ENCODE measurements around the gene EFCAB6.

Gene EFCAB6

GRCh38 chr22:43847376-43848289 lies 35.5 kb upstream of the EFCAB6 start:
- DNase-seq, result no peak

DNA sequence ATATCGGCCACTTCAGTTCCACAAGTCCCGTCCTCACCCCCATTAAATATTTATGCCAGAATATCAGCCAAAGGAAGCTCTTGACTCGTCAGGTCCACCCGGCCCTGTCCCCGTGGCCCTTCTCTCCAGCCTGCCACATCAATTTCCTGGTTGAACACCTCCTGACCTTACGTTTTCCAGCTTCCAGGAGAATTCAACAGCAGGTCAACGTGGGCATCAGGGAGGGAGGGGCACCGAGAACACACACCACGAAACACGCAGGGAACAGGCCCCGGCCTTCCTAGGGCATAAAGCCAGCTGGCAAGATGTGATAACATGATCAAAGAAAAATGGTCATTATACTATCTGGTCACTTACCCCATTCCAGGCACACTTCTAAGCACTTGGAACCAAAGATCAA lies 34.9 kb upstream of the EFCAB6 start:
- no peak for DNase-seq

DNA sequence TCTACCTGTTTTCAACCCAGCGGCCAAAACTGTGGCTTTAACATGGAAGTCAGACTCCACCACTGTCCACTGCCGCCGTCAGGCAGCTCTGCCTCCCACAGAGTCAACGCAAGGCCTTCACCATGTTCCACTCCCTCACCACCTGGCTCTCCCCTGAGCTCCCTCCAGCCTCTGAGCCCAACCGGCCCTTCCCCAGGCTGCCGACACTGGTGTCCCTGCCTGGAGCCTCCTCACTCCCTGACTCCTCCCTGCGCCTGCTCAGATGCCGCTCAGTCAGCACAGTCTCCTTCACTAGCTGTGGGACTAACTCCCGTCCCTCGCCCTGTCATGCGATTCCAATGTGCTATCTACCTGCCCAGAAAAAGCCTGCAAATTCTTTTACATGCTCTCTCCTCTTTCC lies 33.9 kb upstream of the EFCAB6 start:
- DNase-seq, result no peak

- no peak for DNase-seq
These were observed 32.7 kb upstream of the EFCAB6 start for GRCh38 chr22:43844560-43845545.

- no peak for DNase-seq
These were observed 31.9 kb upstream of the EFCAB6 start for GRCh38 chr22:43843783-43844530.

GRCh38 chr22:43841742-43842141 lies 29.6 kb upstream of the EFCAB6 start:
- DNase-seq, result no peak

DNA sequence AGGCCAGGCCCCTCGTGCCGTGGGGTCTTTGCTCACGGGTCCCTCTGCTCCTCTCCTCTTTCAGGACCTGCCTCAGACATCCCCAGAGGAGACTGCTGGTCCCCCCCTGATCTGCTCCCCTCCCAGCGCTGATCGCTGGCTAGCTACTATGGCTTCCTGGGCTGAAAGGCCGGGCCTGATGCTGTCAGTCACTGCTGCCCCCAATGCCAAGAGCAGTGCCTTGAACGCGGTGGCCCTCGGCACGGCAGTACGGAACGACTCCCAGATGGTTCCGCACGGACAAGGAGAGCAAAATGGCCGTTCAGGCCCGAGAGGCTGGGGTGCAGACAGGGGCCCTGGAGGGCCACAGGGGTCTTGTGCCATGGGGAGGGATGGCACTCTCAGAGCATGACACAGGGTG lies 28.7 kb upstream of the EFCAB6 start:
- no peak for DNase-seq

DNA sequence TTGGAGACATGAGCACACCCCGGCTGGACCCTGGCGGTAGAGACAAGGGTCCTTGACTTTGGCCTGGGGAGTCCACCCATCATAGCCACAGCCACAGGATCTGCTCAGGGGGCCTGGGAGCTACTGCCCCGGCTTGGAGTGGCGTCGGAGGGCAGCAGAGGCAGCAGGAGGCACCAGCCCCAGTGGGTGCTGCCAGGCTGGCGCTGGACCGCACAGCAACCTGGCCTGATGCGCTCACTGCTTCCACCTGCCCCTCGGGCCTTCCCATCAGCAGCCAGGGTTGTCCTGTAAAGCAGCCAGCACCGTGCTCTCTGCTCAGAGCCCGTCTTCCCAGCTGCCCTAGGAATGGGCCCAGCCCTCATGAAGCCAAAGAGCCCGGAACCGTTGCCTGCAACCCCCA lies 28.3 kb upstream of the EFCAB6 start:
- no peak for DNase-seq

DNA sequence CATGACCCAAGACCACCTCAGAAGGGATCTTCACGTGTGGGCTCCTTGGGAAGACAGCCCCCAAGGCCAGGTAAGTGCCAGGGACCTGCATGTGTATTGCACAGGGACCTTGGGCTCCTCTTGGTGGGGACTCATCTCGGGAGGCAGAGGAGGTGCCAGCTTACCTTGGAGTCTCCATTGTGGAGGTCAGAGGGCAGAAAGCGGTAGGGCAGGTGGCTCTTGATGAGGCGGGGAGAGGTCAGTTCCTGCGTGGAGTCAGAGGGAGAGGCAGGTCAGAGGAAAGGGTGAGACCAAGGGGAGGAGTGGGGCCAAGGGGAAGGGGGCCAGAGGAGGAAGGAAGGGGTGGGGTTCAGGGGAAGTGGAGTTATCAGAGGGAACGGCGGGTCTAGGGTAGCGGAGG lies 27.7 kb upstream of the EFCAB6 start:
- no peak for DNase-seq

DNA sequence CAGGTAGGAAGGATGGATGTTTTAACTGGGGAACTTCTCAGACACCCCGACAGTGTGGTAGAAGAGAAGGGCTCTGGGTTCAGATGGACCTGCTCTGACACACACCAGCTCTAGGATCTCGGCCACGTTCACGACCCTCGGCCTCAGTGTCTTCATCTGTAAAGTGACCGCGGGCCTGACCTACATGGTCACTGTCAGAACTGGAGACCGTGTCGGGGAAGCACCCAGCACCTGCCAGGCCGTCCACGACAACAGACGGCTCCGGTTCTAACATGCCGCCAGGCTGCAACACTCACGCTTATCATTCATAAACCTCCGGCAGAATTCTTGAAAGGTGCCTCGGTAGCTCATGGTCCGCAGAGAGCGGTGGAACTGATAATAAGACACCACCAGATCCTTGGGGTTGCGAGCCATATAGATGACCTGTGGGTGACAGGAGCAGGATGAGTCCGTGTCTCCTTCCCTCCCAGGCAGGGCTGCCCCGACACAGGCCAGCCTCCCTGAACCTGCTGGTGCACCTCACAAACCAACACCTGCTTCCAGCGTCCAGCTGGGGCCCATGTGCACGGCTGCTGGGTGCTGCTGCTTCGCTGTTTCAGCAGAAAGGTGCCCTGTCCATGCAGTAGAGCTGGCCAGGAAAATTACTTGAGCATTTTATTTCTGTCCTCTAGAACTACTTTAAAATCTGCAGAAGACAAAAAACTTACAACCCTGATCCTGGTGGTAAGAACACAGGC lies 26.6 kb upstream of the EFCAB6 start:
- no peak for DNase-seq

- no peak for DNase-seq
These were observed 26.1 kb upstream of the EFCAB6 start for GRCh38 chr22:43838161-43838560.

GRCh38 chr22:43837666-43838065 lies 25.6 kb upstream of the EFCAB6 start:
- DNase-seq, result no peak

- no peak for DNase-seq
These were observed 23.6 kb upstream of the EFCAB6 start for GRCh38 chr22:43835736-43836135.

DNA sequence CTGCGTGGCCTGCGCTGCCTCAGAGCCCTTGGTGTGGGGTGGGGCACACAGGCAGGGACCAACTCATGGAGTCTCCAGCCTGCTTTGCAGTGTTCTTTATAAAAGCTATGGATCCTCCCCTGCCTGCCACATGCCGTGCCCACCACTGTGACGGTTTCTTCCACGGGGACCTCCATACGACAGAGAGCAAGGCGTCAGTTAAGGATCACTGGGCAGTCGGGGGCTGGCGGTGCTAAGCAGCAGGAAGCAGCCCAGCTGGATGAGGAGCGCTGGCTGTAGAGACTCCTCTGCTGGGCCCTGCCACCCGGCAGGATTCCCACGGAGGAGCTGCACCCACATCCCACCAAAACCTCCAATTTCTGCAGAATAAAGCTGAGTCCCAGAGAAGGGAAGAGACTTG lies 23.1 kb upstream of the EFCAB6 start:
- no peak for DNase-seq

- DNase-seq, result no peak
These were observed 21.5 kb upstream of the EFCAB6 start for GRCh38 chr22:43833286-43834240.

- no peak for DNase-seq
These were observed 20.5 kb upstream of the EFCAB6 start for GRCh38 chr22:43832393-43833265.

DNA sequence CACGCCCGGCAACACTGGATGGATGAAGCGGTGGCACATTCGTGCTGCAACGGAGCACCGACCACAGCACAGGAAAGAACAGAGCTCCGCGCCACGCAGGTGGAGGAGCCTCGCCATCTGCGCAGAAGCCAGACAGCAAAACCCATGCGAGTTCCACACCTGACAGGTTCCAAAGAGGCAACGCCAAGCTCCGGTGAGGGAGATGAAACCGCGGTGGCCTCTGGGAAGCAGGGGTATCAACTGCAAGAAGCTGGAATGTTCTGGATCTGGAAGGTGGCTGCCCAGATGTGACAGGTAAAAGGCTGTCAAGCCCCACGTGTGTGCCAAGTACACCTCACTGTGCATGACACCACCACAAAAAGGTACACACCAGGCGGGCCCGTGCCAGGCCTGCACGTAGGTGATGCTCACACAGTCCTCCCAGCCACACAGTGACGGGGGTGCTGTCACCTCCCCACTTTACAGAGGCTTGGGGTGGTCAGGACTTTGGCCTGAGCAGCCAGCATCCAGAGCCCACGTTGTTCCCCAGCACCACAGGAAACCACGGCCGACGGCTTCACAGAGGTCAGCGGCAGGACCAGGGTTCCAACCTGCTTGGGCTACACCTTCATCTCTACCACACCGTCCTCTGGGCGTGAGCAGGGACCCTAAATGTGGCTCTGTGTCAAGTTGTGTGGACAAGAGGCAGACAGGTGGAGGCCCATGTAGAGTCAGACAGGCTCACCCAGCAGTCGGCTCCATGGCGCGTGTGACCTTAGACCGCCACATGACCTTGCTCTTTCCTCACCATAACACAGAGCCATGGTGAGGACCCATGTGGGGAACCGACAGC lies 19.7 kb upstream of the EFCAB6 start:
- DNase-seq, result no peak

GRCh38 chr22:43830931-43831560 lies 18.9 kb upstream of the EFCAB6 start:
- no peak for DNase-seq
